ENCODE data around the gene COL8A2.

The COL8A2 gene

GRCh38 chr1:36088577-36089392 lies 36.2 kb downstream of the COL8A2 start, which contains the start of gene ADPRS:
TSS of gene ADPRS (plus strand) at chr1:36088892. CDS start at chr1:36088905, 13 bp downstream.
- DNase-seq: peak; percentile 87

GRCh38 chr1:36088265-36088576 lies 36.8 kb downstream of the COL8A2 start:
- DNase-seq: no peak

- no peak for DNase-seq
Measured at GRCh38 chr1:36087233-36088123, 37.5 kb downstream of the COL8A2 start.

- DNase-seq: no peak
Measured at GRCh38 chr1:36086529-36087232, 38.3 kb downstream of the COL8A2 start.

GRCh38 chr1:36085686-36086526 lies 39.1 kb downstream of the COL8A2 start:
- no peak for DNase-seq

- DNase-seq: no peak
Measured at GRCh38 chr1:36085126-36085525, 39.9 kb downstream of the COL8A2 start.

- DNase-seq: no peak
Measured at GRCh38 chr1:36084497-36085115, 40.4 kb downstream of the COL8A2 start.

GRCh38 chr1:36083635-36084496 lies 41.2 kb downstream of the COL8A2 start, which contains the start of gene TEKT2:
TSS of gene TEKT2 (plus strand) at chr1:36084094. CDS start at chr1:36084922, 828 bp downstream.
- DNase-seq: no peak

- DNase-seq: no peak
Measured at GRCh38 chr1:36083219-36083618, 41.8 kb downstream of the COL8A2 start.

GRCh38 chr1:36081926-36082485 lies 43.0 kb downstream of the COL8A2 start:
- DNase-seq: no peak

GRCh38 chr1:36080801-36081200 lies 44.2 kb downstream of the COL8A2 start:
- DNase-seq: no peak

- no peak for DNase-seq
Measured at GRCh38 chr1:36080236-36080635, 44.8 kb downstream of the COL8A2 start.

GRCh38 chr1:36076979-36077573 lies 47.9 kb downstream of the COL8A2 start:
- DNase-seq: no peak

- no peak for DNase-seq
Measured at GRCh38 chr1:36070349-36070748, 54.7 kb downstream of the COL8A2 start.

GRCh38 chr1:36068866-36069265 lies 56.2 kb downstream of the COL8A2 start:
- DNase-seq: no peak

- DNase-seq: no peak
Measured at GRCh38 chr1:36067871-36068270, 57.2 kb downstream of the COL8A2 start.

- no peak for DNase-seq
Measured at GRCh38 chr1:36062315-36062714, 62.7 kb downstream of the COL8A2 start.

- DNase-seq: no peak
Measured at GRCh38 chr1:36055706-36056105, 69.3 kb downstream of the COL8A2 start.

GRCh38 chr1:36053978-36054377 lies 71.0 kb downstream of the COL8A2 start:
- DNase-seq: no peak

- no peak for DNase-seq
Measured at GRCh38 chr1:36051821-36052220, 73.2 kb downstream of the COL8A2 start.

Data from stimulated activated naive CD4-positive, alpha-beta T cell treated with Interleukin-2 at 50 U/mL for 16 hours (primary cell).